ENCODE data around the gene SIAE. TPM values are rescaled to one million over a fixed set of nuclear protein-coding genes. Genes with fewer than 3 reads are reported as not detected.

Gene SIAE
- 27.9 and 47.0 TPM in 2 replicates for polyA plus RNA-seq (2012; rRNA removed)
- polyA plus RNA-seq (2012; cell fraction: cytosol; rRNA removed), result 35.8 and 36.8 TPM in 2 replicates
- polyA plus RNA-seq (2012; cell fraction: nucleus; rRNA removed), result 30.8 and 43.9 TPM in 2 replicates

- POLR2A ChIA-PET, result interaction anchor here (0.5 to 1.4 kb wide), 4 partner anchors 19 to 203 kb away, joined by 3 to 4 read pairs (median 3); no protein-coding TSS in a partner anchor
- WGBS (ENCODE audit: low lambda C conversion rate), result 2% methylated on average over 24 of the region's 58 CpGs
- H3K4me2 ChIP-seq, result peak within 1 kb of the TSS; percentile 90
- H3K9me2 ChIP-seq, result no peaks in the 10 kb centered on the region
- H3K4me1 ChIP-seq (ENCODE audit: control insufficient read depth in 1 of 2, insufficient read depth in 2 of 2, low read depth in 1 of 2, low read length in 1 of 2), result peaks cover 0 to 11% of the 10 kb centered on the region in 2 experiments; a peak in 1 of 4 replicates
- H3K4me3 ChIP-seq (ENCODE audit: low read depth in 2 of 2, low read length in 1 of 2), result peak within 1 kb of the TSS; percentile 87 to 89
- peak; percentile 97 for DNase-seq
- H3K9ac ChIP-seq, result peak within 1 kb of the TSS; percentile 89
- no peaks in the 10 kb centered on the region for H3K79me2 ChIP-seq (ENCODE audit: insufficient read depth)
- H3F3A ChIP-seq (replicated peaks; ENCODE audit: insufficient read depth), result peaks cover 4% of the 10 kb centered on the region
- no peaks in the 10 kb centered on the region for H3K27me3 ChIP-seq (ENCODE audit: insufficient read depth)
- H2AFZ ChIP-seq (ENCODE audit: low read depth), result peak within 1 kb of the TSS; percentile 96
- CTCF ChIA-PET, result interaction anchor here (0.8 to 6.5 kb wide), 11 partner anchors 12 to 193 kb away, joined by 3 to 70 read pairs (median 4); partner anchors contain the start of genes ESAM and ROBO3
- H3K27ac ChIP-seq (ENCODE audit: low read depth in 2 of 2, low read length in 1 of 2), result peak within 1 kb of the TSS; percentile 87 to 88
- H3K36me3 ChIP-seq (replicated peaks in 1 of 2; ENCODE audit: control insufficient read depth in 1 of 2, insufficient read depth in 2 of 2, low read length in 1 of 2), result peaks cover 0 to 4% of the 10 kb centered on the region in 2 experiments
- no peaks in the 10 kb centered on the region for H4K20me1 ChIP-seq (ENCODE audit: insufficient read depth)
- H3K9me3 ChIP-seq, result no peaks in the 10 kb centered on the region
- TF ChIP-seq RCOR1 (IDR thresholded peaks at IDR 0.05; ENCODE audit: low read length) (no peak), ELF1 (IDR thresholded peaks at IDR 0.05) (peak; percentile 70; the same call in 1 of the 2 replicates), CHD2 (IDR thresholded peaks at IDR 0.05; ENCODE audit: low read length, partially characterized antibody) (peak; percentile 96), EP300 (IDR thresholded peaks at IDR 0.05; ENCODE audit: borderline replicate concordance in 1 of 2, low read depth in 1 of 2, low read length in 1 of 2) (peak in 1 of 2 experiments; percentile 48; a peak in 1 of 4 replicates), RXRA (IDR thresholded peaks at IDR 0.05; ENCODE audit: borderline replicate concordance, low read depth) (no peak; the same call in 1 of the 2 replicates), GABPA (IDR thresholded peaks at IDR 0.05; ENCODE audit: low read depth) (peak; percentile 64), YY1 (IDR thresholded peaks at IDR 0.05; ENCODE audit: low read depth) (0 out of 2 replicates have a peak, but pooled peaks have one; percentile 63), ZBTB33 (IDR thresholded peaks at IDR 0.05; ENCODE audit: borderline replicate concordance, low read depth) (peak; percentile 92), PBX3 (IDR thresholded peaks at IDR 0.05) (0 out of 2 replicates have a peak, but pooled peaks have one; percentile 14), MXI1 (IDR thresholded peaks at IDR 0.05; ENCODE audit: low read depth, low read length) (peak; percentile 78; the same call in 1 of the 2 replicates), TAF1 (IDR thresholded peaks at IDR 0.05; ENCODE audit: borderline replicate concordance, low read depth, low read length) (peak; percentile 82), SIN3A (IDR thresholded peaks at IDR 0.05; ENCODE audit: borderline replicate concordance, low read depth, low read length) (peak; percentile 68; the same call in 1 of the 2 replicates), POLR2AphosphoS5 (IDR thresholded peaks at IDR 0.05; ENCODE audit: low read depth, low read length) (peak; percentile 94), IRF3 (IDR thresholded peaks at IDR 0.05; ENCODE audit: low read depth, low read length) (no peak), SMC3 (IDR thresholded peaks at IDR 0.05; ENCODE audit: low read depth, low read length) (no peak), TEAD4 (IDR thresholded peaks at IDR 0.05; ENCODE audit: borderline replicate concordance, insufficient read depth) (no peak), REST (IDR thresholded peaks at IDR 0.05; ENCODE audit: low read depth, low read length) (peak; percentile 9; the same call in 1 of the 2 replicates), MAX (IDR thresholded peaks at IDR 0.05; ENCODE audit: low read depth) (peak; percentile 74), NFIC (IDR thresholded peaks at IDR 0.05; ENCODE audit: borderline replicate concordance) (no peak), CTCF (IDR thresholded peaks at IDR 0.05) (no peak)
These were observed at the start of gene SIAE, which contains the start of gene SPA17 for GRCh38 chr11:124673333-124674167. TSS of gene SIAE (minus strand) at chr11:124673739. CDS start at chr11:124673708, 31 bp downstream. TSS of gene SPA17 (plus strand) at chr11:124673904. CDS start at chr11:124675265, 1,361 bp downstream.

Measured in SK-N-SH (cell line).